Mucosa of stomach (tissue), 1 donor: Measurements from ENCODE around the gene MCOLN3.

Source experiments
- H3K27me3 ChIP-seq: one replicate; pipeline ENCODE4 v1.7.0; 2013; ENCODE audit warnings: mild to moderate bottlenecking, low read length; ENCODE audit not compliant: control insufficient read depth, insufficient read depth
- H3K36me3 ChIP-seq: one replicate; pipeline ENCODE4 v1.7.0; 2013; ENCODE audit warnings: low read length; ENCODE audit not compliant: control insufficient read depth, insufficient read depth
- H3K4me1 ChIP-seq: one replicate; pipeline ENCODE4 v1.7.0; 2013; ENCODE audit warnings: mild to moderate bottlenecking, low read length; ENCODE audit not compliant: control insufficient read depth, insufficient read depth
- H3K4me3 ChIP-seq: one replicate; pipeline ENCODE4 v1.7.0; 2013; ENCODE audit warnings: low read length
- H3K9ac ChIP-seq: one replicate; pipeline ENCODE4 v1.7.0; 2013; ENCODE audit warnings: mild to moderate bottlenecking, low read length, moderate library complexity
- H3K9me3 ChIP-seq: one replicate; pipeline ENCODE4 v1.7.0; 2013; ENCODE audit warnings: mild to moderate bottlenecking, low read length, moderate library complexity; ENCODE audit not compliant: control insufficient read depth
- donor health status: Pancreatic carcinoma.

The MCOLN3 gene, protein sequence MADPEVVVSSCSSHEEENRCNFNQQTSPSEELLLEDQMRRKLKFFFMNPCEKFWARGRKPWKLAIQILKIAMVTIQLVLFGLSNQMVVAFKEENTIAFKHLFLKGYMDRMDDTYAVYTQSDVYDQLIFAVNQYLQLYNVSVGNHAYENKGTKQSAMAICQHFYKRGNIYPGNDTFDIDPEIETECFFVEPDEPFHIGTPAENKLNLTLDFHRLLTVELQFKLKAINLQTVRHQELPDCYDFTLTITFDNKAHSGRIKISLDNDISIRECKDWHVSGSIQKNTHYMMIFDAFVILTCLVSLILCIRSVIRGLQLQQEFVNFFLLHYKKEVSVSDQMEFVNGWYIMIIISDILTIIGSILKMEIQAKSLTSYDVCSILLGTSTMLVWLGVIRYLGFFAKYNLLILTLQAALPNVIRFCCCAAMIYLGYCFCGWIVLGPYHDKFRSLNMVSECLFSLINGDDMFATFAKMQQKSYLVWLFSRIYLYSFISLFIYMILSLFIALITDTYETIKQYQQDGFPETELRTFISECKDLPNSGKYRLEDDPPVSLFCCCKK

GRCh38 chr1:85048296-85049064, at the start of gene MCOLN3:
Gene MCOLN3, minus strand, starts transcription at chr1:85048500. Its CDS starts 3,140 bp downstream, at chr1:85045360.
- Histone ChIP-seq H3K4me1 (peaks cover 4% of the 10 kb centered on the region), H3K27me3 (peaks cover 22% of the 10 kb centered on the region), H3K9me3 (no peaks in the 10 kb centered on the region), H3K4me3 (peak within 1 kb of the TSS; percentile 41), H3K9ac (peak within 1 kb of the TSS; percentile 61), H3K36me3 (no peaks in the 10 kb centered on the region)

GRCh38 chr1:85093644-85094043, 45.3 kb upstream of the MCOLN3 start:
- no peak overlapping the region for H3K9ac ChIP-seq
- no peaks in the 10 kb centered on the region for H3K36me3 ChIP-seq
- no peaks in the 10 kb centered on the region for H3K9me3 ChIP-seq
- no peaks in the 10 kb centered on the region for H3K4me1 ChIP-seq
- H3K4me3 ChIP-seq: no peak overlapping the region
- no peaks in the 10 kb centered on the region for H3K27me3 ChIP-seq

DNA sequence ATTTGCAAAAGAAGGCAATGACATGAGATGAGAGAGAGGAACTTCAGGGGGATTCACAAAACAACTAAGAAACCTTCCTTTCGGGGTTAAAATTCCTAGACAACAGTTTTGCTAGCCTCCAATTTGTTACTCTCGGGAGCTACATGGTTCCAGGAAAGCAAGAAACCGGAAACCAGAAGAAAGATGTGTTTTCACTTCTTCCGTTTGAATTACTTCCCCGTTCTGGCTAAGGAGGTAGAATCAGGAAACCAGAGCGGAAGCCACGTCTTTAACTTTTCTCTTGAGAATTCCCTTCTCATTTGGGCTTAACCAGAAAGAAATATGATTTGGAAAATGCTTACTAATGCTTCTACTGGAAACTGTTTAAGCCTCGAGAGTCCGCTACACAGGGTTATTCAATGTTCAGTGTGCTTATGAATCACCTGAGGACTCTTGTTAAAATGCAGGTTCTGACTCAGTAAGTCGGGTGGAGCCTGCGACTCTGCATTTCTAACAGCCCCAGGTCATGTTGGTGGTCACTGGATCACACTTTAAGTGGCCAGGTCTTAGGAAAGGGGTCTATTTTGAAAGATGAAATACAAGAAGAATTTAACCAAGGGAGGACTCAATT, 43.5 kb upstream of the MCOLN3 start:
- H3K4me1 ChIP-seq: no peaks in the 10 kb centered on the region
- no peaks in the 10 kb centered on the region for H3K27me3 ChIP-seq
- no peaks in the 10 kb centered on the region for H3K36me3 ChIP-seq
- H3K9ac ChIP-seq: no peak overlapping the region
- H3K9me3 ChIP-seq: no peaks in the 10 kb centered on the region
- H3K4me3 ChIP-seq: no peak overlapping the region

DNA sequence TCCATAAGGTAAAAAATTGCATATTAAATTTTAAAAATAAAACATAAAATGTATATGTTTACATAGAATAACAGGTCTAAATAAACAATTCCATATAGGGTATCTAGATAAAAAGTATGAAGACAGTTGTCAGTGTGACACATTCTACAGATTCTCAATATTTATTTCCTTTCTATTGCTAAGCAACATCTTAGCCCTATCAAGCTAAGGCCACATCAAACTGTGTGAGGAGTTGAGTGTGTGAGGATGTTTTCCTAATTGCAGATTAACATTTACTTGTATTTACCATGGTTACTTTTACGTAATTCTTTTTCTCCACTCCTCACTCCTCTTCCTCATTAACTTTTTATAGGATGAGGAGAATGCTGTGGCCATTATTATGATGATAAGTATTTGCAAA, 41.9 kb upstream of the MCOLN3 start:
- H3K4me1 ChIP-seq: no peaks in the 10 kb centered on the region
- H3K9ac ChIP-seq: no peak overlapping the region
- no peaks in the 10 kb centered on the region for H3K27me3 ChIP-seq
- H3K9me3 ChIP-seq: no peaks in the 10 kb centered on the region
- H3K4me3 ChIP-seq: no peak overlapping the region
- no peaks in the 10 kb centered on the region for H3K36me3 ChIP-seq

DNA sequence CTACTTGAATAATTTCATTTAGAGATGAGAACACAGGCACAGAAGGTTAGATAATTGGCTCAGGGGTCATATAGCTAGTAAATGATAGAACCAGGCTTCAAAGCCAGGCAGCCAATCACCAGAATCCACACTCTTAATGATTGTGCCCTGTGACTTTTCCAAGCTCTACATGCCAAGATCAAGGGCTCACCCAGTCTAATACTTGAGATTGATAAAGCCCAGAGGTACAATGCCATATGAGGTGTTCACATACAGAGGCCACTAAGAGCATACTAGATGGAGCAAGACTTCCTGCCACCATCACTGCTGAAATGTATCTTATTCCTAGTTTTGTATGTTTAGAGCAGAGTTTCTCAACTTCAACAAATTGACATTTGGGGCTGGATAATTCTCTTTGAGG, 40.9 kb upstream of the MCOLN3 start:
- H3K9ac ChIP-seq: no peak overlapping the region
- no peaks in the 10 kb centered on the region for H3K36me3 ChIP-seq
- H3K4me3 ChIP-seq: no peak overlapping the region
- H3K4me1 ChIP-seq: no peaks in the 10 kb centered on the region
- H3K27me3 ChIP-seq: no peaks in the 10 kb centered on the region
- no peaks in the 10 kb centered on the region for H3K9me3 ChIP-seq

- Histone ChIP-seq H3K4me1 (no peaks in the 10 kb centered on the region), H3K4me3 (no peak overlapping the region), H3K9me3 (no peaks in the 10 kb centered on the region), H3K9ac (no peak overlapping the region), H3K36me3 (no peaks in the 10 kb centered on the region), H3K27me3 (no peaks in the 10 kb centered on the region)
These were observed 40.1 kb upstream of the MCOLN3 start for GRCh38 chr1:85088408-85088784.

DNA sequence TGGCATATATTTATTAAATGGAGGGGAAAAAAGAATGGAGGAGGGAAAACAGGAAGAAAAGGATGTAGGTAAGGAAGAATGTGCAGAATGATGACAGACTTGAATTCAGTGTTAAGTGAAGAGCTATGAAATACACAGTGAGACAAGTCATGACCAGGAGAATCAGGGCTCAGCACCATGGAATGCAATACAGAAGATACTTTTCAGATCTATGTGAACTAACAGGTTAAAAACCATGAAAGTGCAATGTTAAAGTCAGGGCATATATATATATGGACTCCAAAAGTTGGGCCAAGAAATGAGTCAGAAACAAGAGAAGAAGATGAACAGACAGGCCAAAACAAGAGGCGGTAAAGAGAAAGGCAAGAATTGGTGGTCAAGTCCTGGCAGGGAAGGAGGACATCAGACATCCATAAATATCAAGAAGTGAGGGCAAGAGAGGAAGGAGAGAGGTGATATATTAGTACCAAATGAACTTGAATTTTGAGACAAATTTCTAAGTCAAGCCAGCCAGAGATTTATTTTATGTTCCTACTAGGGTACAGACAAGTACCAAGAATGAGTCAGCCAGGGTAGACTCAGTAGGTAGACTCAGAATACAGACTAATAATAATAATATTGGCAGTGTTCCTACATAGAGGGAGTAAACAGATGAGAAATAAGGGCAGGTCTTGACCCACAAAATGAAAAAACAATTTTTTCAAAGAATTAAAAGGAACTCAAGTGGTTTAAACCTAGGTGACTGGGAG, 39.5 kb upstream of the MCOLN3 start:
- H3K9me3 ChIP-seq: no peaks in the 10 kb centered on the region
- H3K4me1 ChIP-seq: no peaks in the 10 kb centered on the region
- no peak overlapping the region for H3K9ac ChIP-seq
- H3K27me3 ChIP-seq: no peaks in the 10 kb centered on the region
- no peaks in the 10 kb centered on the region for H3K36me3 ChIP-seq
- H3K4me3 ChIP-seq: no peak overlapping the region

- H3K27me3 ChIP-seq: no peaks in the 10 kb centered on the region
- H3K4me1 ChIP-seq: no peaks in the 10 kb centered on the region
- H3K9me3 ChIP-seq: no peaks in the 10 kb centered on the region
- no peaks in the 10 kb centered on the region for H3K36me3 ChIP-seq
- H3K9ac ChIP-seq: no peak overlapping the region
- no peak overlapping the region for H3K4me3 ChIP-seq
These were observed 37.1 kb upstream of the MCOLN3 start for GRCh38 chr1:85085417-85085816.

- Histone ChIP-seq H3K4me1 (no peaks in the 10 kb centered on the region), H3K27me3 (no peaks in the 10 kb centered on the region), H3K4me3 (no peak overlapping the region), H3K9me3 (no peaks in the 10 kb centered on the region), H3K36me3 (no peaks in the 10 kb centered on the region), H3K9ac (no peak overlapping the region)
These were observed 30.6 kb upstream of the MCOLN3 start for GRCh38 chr1:85078903-85079302.

GRCh38 chr1:85074365-85074964, 26.2 kb upstream of the MCOLN3 start:
- Histone ChIP-seq H3K27me3 (no peaks in the 10 kb centered on the region), H3K4me1 (no peaks in the 10 kb centered on the region), H3K4me3 (no peak overlapping the region), H3K36me3 (no peaks in the 10 kb centered on the region), H3K9me3 (no peaks in the 10 kb centered on the region), H3K9ac (no peak overlapping the region)

DNA sequence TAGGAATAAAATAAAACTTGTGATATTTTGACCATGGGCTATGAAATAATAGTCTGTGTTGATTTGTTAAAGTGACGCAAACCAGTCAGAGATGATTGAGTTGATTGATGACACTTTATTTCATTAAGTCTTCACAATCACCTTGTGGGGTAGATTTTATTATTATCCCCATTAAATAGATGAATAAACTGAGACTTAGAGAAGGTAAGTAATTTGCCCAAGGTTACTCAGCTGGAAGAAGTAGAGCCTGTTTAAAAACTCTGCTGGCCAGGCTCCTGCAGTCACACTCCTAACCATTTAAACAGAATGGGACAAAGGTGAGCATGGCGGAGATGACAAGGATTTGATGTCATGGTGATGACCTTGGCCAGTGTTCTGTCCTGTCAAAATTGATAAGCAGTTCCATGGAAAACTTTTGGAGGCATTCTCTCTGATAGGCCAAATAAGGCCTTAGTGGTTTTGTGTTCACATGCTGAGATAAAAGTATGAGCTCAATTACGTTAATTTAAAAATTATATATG, 22.7 kb upstream of the MCOLN3 start:
- H3K4me3 ChIP-seq: no peak overlapping the region
- no peak overlapping the region for H3K9ac ChIP-seq
- no peaks in the 10 kb centered on the region for H3K9me3 ChIP-seq
- no peaks in the 10 kb centered on the region for H3K4me1 ChIP-seq
- no peaks in the 10 kb centered on the region for H3K27me3 ChIP-seq
- no peaks in the 10 kb centered on the region for H3K36me3 ChIP-seq
